SU-DHL-6 (cell line): Measurements from ENCODE around the gene MARK3.

ENCODE experiments used
- EZH2phosphoT487 ChIP-seq: fragments of 200-600 bp; sonication (generic), shearing (Covaris generic); conservative IDR thresholded peaks from 2 replicates; pipeline ENCODE4 v1.6.1; 2018; ENCODE audit warnings: mild to moderate bottlenecking, antibody characterized with exemption, low read length, moderate library complexity, mixed read lengths
- TF ChIP-seq, protein P1 (sequence below): fragments of 200-600 bp; sonication (generic); IDR thresholded peaks from one replicate; pipeline ENCODE4 v1.5.1; 2017; ENCODE audit warnings: antibody characterized with exemption, mild to moderate bottlenecking, low read length, moderate library complexity; ENCODE audit not compliant: insufficient read depth, poor library complexity, severe bottlenecking

DNA sequence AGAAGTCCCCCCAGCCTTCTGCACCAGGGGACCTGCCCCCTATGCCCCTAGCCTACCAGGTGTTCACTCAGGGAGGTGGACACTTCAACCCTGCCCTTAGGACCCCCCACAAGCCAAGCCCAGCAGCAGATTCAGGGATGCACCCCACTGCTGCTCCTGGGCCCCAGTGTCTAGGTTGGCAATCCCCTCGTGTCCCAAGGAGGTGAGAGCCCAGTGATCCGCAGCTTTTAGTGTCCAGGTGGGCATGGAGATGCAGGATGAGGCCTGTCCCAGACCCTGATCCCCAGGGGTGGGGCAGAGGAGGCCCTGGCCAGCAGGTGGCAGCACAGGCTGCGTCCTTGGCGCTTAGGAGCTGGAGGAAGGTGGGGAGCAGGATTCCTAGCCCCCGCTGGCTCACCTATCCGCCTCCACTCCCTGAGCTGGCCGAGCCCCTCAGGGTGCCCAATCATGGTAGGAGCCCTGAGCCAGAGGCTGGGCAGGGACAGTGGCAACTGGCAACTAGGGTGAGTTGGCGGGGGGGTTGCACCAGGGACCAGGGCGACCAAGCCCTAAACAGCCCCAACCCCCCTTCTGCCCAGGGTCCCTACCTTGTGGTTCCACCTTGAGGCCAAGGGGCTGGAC lies 133.3 kb downstream of the MARK3 start:
- TF ChIP-seq EZH2phosphoT487 = no peak
- TF ChIP-seq, protein P1, sequence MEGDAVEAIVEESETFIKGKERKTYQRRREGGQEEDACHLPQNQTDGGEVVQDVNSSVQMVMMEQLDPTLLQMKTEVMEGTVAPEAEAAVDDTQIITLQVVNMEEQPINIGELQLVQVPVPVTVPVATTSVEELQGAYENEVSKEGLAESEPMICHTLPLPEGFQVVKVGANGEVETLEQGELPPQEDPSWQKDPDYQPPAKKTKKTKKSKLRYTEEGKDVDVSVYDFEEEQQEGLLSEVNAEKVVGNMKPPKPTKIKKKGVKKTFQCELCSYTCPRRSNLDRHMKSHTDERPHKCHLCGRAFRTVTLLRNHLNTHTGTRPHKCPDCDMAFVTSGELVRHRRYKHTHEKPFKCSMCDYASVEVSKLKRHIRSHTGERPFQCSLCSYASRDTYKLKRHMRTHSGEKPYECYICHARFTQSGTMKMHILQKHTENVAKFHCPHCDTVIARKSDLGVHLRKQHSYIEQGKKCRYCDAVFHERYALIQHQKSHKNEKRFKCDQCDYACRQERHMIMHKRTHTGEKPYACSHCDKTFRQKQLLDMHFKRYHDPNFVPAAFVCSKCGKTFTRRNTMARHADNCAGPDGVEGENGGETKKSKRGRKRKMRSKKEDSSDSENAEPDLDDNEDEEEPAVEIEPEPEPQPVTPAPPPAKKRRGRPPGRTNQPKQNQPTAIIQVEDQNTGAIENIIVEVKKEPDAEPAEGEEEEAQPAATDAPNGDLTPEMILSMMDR = peak; percentile 92
